HG03175 (cell line): ENCODE data around the gene DDX31.
"Not testable (repeated sequence)": the region's sequence is repeated elsewhere in the genome, so short reads cannot be mapped to it uniquely, and the experiment has no call there.

Source experiments
- ATAC-seq: cut with Tn5 transposase; IDR thresholded peaks from one replicate; pipeline ENCODE4 v1.9.1; 2021; ENCODE audit warnings: mild to moderate bottlenecking, moderate library complexity; ENCODE audit not compliant: unreplicated experiment

The DDX31 gene

GRCh38 chr9:132669698-132670456 lies at the start of gene DDX31:
Gene DDX31 (minus strand): TSS chr9:132669983. CDS start chr9:132669934, 49 bp downstream.
- ATAC-seq, result peak; percentile 75

DNA sequence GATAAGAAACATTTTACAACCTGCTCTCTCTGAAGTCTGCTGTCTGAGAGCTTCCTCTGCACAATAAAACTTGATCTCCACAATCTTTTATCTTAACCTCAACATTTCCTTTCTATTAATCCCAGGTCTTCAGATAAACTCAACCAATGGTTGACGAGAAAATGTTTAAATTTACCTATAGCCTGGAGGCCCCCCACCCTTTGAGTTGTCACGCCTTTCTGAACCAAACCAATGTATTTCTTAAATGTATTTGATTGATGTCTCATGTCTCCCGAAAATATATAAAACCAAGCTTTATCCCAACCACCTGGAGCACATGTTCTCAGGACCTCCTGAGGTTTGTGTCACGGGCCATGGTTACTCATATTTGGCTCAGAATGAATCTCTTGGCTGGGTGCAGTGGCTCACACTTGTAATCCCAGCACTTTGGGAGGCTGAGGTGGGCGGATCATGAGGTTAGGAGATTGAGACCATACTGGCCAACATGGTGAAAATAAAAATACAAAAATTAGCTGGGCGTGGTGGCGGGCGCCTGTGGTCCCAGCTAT lies 48.7 kb upstream of the DDX31 start:
- not testable (repeated sequence) for ATAC-seq

- no peak for ATAC-seq
Observed at GRCh38 chr9:132717326-132717945, 47.7 kb upstream of the DDX31 start.

GRCh38 chr9:132716007-132716406 lies 46.2 kb upstream of the DDX31 start:
- ATAC-seq, result no peak

- ATAC-seq, result no peak
Observed at GRCh38 chr9:132712753-132713152, 43.0 kb upstream of the DDX31 start.

- ATAC-seq, result no peak
Observed at GRCh38 chr9:132711846-132712245, 42.1 kb upstream of the DDX31 start.

DNA sequence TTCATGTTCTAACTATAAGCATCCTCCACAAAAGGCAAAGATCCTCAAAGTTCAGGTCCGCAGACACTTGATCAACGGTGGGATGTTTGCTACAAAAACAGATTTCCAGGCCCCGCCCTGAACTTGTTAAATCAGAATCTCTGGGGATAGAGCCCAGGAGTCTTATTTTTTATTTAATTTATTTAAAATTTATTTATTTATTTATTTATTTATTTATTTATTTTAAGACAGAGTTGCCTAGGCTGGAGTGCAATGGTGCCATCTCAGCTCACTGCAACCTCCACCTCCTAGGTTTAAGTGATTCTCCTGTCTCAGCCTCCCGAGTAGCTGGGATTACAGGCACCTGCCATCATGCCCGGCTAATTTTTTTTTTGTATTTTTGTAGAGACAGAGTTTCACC lies 41.4 kb upstream of the DDX31 start:
- not testable (repeated sequence) for ATAC-seq

DNA sequence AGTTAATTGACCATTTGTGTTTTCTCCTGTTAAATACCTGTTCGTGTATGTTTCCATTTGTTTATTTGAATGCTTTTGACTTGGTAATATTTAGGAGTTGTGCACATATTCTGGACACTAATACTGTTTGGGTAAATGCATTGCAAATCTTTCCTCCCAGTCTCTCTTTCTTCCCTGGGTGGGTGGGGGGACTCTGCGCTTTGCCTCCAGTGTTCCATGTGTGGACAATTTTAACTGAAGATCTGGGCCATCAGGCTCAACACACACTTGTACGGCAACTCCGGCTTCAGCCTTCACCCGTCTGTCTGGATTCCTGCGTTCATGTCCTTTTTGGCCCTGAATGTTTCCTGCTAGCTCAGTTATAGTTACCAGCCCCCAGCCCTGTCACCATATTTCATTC lies 40.5 kb upstream of the DDX31 start:
- no peak for ATAC-seq

DNA sequence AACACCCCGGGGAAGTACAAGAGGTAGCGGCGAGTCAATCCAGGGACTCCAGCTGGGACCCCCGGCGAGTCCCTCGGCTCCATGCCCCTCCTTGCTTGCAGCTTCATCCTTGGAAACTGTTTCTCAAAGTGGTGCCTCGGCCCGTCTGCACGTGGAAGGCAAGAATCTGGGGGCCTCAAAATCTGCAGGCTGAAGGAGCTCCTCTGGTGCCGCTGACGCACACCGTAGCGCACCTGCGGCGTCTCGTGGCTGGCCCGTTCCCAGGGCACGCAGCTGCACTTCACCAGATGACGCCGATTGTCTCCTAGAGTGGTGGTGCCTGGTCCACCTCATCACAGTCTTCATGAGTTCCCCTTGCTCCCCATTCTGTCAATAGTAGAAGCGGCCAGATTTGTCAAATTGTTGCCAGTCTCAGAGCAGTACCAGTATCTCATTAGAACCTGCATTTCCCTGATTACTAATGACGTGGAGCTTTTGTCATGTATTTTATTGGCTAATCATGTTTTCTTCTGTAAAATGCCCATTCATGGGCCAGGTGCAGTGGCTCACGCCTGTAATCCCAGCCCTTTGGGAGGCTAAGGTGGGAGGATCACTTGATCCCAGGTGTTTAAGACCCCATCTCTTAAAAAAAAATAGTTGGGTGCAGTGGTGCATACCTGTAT lies 39.1 kb upstream of the DDX31 start:
- ATAC-seq, result no peak

- no peak for ATAC-seq
Observed at GRCh38 chr9:132708239-132708638, 38.5 kb upstream of the DDX31 start.

DNA sequence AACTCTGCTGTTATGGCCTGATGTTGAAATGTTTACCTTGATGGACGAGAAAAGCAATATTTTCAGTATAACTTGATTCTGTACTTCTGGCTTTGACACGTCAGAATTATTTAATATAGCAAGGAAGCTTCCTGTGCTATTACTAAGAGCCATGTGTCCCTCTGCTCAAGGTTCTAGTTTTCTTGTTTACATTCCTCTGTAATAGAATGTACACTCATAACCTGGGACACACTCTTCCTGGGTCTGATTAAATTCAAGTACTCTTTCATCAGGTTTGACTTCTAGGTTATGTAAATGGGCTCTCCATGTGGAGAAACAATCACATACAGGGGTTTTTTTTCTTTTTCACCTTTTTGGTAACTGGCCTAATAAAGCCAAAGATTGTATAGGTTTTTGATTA lies 33.6 kb upstream of the DDX31 start:
- ATAC-seq, result no peak

DNA sequence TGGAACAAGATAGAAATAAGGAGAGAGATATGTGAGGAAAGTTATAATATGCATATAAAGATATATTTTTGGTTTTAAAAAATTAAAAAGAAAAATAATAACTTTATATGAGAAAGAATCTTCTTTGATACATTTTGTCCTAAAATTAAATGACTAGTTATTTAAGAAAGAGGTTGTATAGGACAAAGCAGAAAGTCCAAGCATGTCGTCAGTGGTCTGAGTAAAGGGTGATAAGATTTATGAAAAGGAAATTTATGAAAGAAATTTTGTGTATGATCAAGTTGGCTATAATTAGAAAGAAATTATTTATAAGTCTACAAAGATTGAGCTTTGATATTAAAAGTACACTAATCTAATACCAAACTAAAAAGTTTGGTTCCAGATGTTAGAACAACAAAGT lies 32.5 kb upstream of the DDX31 start:
- ATAC-seq, result no peak

GRCh38 chr9:132699956-132700355 lies 30.2 kb upstream of the DDX31 start:
- ATAC-seq, result no peak

DNA sequence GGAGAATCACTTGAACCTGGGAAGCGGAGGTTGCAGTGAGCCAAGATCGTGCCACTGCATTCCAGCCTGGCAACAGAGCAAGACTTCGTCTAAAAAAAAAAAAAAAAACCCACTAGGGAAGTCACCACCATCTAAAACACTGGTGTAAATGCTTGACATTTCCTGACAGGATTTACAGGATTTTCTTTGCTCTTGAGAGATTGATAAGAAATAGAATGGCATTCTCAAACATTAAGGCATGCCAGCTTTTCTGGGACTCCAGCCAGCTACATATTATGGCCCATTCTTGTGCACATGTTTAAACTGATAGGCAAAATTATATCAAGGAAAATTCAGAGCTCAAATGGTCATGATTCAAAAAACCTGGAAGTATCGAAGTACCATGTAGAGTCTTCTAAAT lies 29.2 kb upstream of the DDX31 start:
- no peak for ATAC-seq

- ATAC-seq, result no peak
Observed at GRCh38 chr9:132697230-132697629, 27.4 kb upstream of the DDX31 start.

DNA sequence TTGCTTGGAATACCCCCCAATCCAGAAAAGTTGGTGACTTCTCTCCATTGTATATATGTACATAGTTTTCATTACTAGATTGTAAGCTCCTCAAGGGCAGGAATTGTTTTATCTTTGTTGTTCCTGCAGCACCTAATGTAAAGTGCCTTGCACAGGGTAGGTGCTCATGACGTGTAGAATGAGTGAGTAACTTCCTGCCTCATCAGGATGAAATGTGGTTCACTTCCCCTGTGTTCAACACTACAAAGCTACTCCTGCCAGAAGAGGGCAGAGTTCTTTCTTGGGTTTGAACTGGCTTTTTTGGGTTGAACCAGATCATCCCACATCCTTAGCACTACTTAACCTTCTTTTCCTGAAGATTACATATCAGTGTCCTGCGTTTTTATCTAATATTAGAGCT lies 24.4 kb upstream of the DDX31 start:
- no peak for ATAC-seq

DNA sequence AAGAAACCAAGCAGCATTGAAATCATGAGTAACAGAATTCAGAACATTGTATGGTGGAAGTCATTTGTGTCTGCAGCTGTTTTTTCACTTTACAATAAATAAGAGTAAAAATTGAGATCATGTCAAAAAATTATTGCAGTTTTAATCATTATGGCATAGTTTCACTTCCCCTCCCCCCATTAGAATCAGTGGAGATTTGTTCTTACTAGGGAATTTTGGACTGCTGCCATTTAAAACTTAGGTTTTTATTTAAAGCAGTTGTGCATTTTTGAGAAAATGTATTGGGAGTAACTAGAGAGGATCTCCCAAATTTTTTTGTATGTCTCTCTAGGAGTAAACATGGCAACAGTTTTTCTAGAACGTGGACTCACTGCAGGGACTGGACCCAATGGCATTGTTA lies 20.9 kb upstream of the DDX31 start:
- ATAC-seq, result no peak

GRCh38 chr9:132683873-132684272 lies 14.1 kb upstream of the DDX31 start:
- ATAC-seq, result no peak

GRCh38 chr9:132681561-132681960 lies 11.8 kb upstream of the DDX31 start:
- ATAC-seq, result no peak

- ATAC-seq, result no peak
Observed at GRCh38 chr9:132679946-132680625, 10.3 kb upstream of the DDX31 start.

DNA sequence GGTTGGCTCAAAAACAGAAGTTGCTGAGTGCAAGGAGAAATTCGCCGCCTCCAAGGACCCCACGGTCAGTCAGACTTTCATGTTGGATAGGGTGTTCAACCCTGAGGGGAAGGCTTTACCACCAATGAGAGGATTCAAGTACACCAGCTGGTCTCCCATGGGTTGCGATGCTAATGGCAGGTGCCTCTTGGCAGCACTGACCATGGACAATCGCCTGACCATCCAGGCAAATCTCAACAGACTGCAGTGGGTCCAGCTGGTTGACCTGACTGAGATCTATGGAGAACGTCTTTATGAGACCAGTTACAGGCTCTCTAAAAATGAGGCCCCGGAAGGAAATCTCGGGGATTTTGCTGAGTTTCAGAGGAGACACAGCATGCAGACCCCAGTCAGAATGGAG lies 8.2 kb upstream of the DDX31 start:
- no peak for ATAC-seq
